SK-N-SH (cell line): ENCODE results near the gene SLAIN2.

Experiments used
- EP300 ChIP-seq, 2 experiments: IDR thresholded peaks; 2 replicates each; pipeline versions ENCODE4 v1.4.0 to v1.6.1; 2012; ENCODE audit warnings: borderline replicate concordance in 1 of 2, low read depth in 1 of 2, low read length in 1 of 2
- EZH2phosphoT487 ChIP-seq: fragments of 200-600 bp; sonication (generic); IDR thresholded peaks from 2 replicates; pipeline ENCODE4 v1.6.1; 2017; ENCODE audit warnings: low read depth, mixed run types, mild to moderate bottlenecking, antibody characterized with exemption, moderate library complexity, borderline replicate concordance
- POLR2AphosphoS5 ChIP-seq: IDR thresholded peaks from 2 replicates; pipeline ENCODE4 v1.6.1; 2012; ENCODE audit warnings: low read depth, low read length
- TAF1 ChIP-seq: IDR thresholded peaks from 2 replicates; pipeline ENCODE4 v1.6.1; 2012; ENCODE audit warnings: low read depth, mild to moderate bottlenecking, low read length, moderate library complexity, borderline replicate concordance
- TF ChIP-seq, protein P1 (sequence below): fragments of 200-600 bp; sonication (generic); IDR thresholded peaks from 2 replicates; pipeline ENCODE4 v1.6.1; 2017; ENCODE audit warnings: antibody characterized with exemption, mild to moderate bottlenecking, moderate library complexity

DNA sequence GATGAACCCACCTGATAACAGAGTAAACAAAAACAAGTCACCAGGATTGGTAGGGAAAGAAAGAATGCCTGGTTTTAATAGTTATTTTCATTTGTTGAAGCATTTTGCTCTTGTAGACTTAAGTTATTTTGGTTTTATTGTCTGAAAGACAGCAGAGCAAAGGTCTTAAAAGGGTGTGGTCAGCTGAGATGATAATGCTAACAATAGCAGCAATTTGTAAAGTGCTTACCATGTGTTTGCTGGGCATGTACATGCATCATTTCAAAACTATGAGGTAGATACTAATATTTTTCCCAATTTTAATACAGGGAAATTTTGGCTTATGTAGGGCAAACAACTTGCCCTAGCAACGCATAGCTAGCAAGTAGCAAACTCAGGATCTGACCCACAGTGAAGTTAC lies 95.0 kb downstream of the SLAIN2 start:
- TF ChIP-seq, protein P1, sequence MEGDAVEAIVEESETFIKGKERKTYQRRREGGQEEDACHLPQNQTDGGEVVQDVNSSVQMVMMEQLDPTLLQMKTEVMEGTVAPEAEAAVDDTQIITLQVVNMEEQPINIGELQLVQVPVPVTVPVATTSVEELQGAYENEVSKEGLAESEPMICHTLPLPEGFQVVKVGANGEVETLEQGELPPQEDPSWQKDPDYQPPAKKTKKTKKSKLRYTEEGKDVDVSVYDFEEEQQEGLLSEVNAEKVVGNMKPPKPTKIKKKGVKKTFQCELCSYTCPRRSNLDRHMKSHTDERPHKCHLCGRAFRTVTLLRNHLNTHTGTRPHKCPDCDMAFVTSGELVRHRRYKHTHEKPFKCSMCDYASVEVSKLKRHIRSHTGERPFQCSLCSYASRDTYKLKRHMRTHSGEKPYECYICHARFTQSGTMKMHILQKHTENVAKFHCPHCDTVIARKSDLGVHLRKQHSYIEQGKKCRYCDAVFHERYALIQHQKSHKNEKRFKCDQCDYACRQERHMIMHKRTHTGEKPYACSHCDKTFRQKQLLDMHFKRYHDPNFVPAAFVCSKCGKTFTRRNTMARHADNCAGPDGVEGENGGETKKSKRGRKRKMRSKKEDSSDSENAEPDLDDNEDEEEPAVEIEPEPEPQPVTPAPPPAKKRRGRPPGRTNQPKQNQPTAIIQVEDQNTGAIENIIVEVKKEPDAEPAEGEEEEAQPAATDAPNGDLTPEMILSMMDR, result no peak
- no peak for TF ChIP-seq POLR2AphosphoS5
- TF ChIP-seq TAF1, result no peak
- TF ChIP-seq EP300 (IDR thresholded peaks at IDR 0.05; ENCODE audit: borderline replicate concordance in 1 of 2, low read depth in 1 of 2, low read length in 1 of 2), result no peak
- TF ChIP-seq EZH2phosphoT487, result no peak
